GM10248 (cell line): ENCODE results near the gene PDE10A.

Experiments used
- CTCF ChIA-PET: fragments of 300-600 bp; sonication (Branson Sonifier 250); formaldehyde crosslinking; extraction: SDS; loops from one replicate; lab custom pipeline; 2021; ENCODE audit warnings: antibody characterized with exemption; lab: Yijun Ruan, JAX
- POLR2A ChIA-PET: fragments of 350-650 bp; sonication (Branson Sonifier 250); formaldehyde crosslinking; extraction: SDS; loops from one replicate; lab custom pipeline; 2020; ENCODE audit warnings: antibody characterized with exemption; lab: Yijun Ruan, JAX
- DNase-seq: peaks from one replicate; pipeline ENCODE4 v3.0.0; 2012; ENCODE audit errors: extremely low spot score
- TF ChIP-seq, protein P1 (sequence below): IDR thresholded peaks from 2 replicates; pipeline ENCODE4 v1.5.1; 2012; ENCODE audit warnings: mild to moderate bottlenecking, low read depth; ENCODE audit errors: extremely low read depth, missing control alignments, control extremely low read depth

Gene PDE10A

DNA sequence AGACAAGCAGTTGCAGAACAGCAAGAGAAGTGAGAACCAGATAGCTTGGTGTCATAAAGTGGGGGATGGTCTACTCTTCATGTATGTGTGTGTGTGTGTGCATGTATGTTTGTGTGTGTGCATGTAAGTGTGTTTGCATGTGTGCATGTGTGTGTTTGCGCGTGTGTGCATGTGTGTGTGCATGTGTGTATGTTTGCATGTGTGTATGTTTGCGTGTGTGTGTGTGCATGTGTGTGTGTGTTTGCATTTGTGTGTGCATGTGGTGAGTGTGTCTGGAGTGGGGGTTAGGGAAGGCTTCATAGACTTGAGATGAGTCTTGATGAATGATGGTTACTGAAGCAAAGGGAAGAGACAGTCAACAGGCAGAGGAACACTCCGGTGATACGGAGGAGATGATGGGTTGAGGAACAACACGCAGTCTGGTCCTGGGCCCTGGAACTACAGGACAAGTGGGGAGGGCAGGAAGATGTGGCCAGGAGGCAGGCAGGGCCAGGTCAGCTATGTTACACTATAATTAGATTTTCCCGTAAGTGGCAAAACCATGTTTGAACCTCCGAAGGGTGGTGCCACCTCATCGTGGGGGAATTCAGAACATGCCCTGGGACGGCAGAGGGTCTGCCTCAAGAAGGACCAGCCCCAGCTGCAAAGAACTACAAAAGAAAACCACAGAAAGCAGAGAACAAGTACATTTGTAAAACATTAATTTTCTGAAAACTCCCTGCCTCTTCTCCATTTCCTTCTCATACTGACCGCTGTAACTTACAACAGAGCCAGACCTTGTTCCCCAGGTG, 38.7 kb upstream of the PDE10A start:
- no peak for DNase-seq
- TF ChIP-seq, protein P1, sequence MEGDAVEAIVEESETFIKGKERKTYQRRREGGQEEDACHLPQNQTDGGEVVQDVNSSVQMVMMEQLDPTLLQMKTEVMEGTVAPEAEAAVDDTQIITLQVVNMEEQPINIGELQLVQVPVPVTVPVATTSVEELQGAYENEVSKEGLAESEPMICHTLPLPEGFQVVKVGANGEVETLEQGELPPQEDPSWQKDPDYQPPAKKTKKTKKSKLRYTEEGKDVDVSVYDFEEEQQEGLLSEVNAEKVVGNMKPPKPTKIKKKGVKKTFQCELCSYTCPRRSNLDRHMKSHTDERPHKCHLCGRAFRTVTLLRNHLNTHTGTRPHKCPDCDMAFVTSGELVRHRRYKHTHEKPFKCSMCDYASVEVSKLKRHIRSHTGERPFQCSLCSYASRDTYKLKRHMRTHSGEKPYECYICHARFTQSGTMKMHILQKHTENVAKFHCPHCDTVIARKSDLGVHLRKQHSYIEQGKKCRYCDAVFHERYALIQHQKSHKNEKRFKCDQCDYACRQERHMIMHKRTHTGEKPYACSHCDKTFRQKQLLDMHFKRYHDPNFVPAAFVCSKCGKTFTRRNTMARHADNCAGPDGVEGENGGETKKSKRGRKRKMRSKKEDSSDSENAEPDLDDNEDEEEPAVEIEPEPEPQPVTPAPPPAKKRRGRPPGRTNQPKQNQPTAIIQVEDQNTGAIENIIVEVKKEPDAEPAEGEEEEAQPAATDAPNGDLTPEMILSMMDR, result no peak
- ChIA-PET CTCF (no interaction called here), POLR2A (no interaction called here)

DNA sequence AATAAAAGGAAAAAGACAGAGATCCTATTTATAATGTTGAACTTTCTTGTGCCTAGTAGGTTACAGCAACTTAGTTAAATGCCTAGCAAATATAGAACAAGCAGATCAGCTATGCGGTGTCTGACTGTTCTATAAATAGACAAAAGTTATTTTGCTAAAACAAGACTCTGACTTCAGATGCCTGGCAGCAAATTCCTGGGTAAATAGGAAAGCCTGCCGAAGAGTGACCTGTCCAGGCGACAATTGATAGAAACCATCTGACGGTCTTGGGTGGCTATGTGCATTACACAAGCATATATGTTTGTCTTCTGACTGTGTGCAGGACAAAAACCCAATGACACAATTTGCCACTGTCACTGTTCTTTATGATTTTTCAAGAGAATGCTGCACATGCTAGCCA, 38.0 kb upstream of the PDE10A start:
- DNase-seq, result no peak
- TF ChIP-seq, protein P1, result no peak
- ChIA-PET CTCF (no interaction called here), POLR2A (no interaction called here)

DNA sequence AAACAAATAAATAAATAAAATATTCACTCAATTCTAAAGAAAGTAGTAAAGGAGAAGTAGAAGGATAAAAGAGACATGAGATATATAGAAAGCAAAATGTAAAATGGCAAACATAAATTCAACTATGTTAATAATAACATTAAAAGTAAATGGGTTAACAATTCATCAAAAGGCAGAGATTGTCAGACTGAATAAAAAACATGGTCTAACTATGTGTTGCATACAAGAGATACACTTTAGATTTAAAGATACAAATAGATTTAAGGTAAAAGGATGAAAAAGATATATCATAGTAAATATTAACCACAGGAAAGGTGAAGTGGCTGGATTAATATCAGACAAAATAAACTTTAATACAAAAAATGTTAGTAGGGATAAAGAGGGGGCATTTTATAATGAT, 35.8 kb upstream of the PDE10A start:
- TF ChIP-seq, protein P1, result no peak
- DNase-seq, result no peak
- POLR2A ChIA-PET, result no interaction called here
- CTCF ChIA-PET, result no interaction called here

DNA sequence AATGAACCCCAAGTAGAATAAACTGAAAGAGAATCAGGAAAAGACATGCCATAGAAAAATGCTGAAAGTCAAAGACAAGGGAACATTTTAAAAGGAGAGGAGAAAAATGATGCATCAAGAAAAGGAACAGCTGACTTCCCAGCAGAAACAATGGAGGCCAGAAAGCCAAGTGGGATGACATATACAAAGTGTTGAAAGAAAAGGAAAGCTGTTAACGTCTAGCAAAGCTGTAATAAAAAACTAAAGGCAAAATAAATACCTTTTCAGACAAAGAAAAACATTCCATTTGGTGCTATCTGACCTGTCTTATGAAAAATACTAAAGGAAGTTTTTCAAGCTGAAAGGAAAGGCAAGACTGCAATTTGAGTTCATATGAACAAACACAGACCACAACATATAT, 34.1 kb upstream of the PDE10A start:
- TF ChIP-seq, protein P1, result no peak
- no peak for DNase-seq
- CTCF ChIA-PET, result no interaction called here
- POLR2A ChIA-PET, result no interaction called here

DNA sequence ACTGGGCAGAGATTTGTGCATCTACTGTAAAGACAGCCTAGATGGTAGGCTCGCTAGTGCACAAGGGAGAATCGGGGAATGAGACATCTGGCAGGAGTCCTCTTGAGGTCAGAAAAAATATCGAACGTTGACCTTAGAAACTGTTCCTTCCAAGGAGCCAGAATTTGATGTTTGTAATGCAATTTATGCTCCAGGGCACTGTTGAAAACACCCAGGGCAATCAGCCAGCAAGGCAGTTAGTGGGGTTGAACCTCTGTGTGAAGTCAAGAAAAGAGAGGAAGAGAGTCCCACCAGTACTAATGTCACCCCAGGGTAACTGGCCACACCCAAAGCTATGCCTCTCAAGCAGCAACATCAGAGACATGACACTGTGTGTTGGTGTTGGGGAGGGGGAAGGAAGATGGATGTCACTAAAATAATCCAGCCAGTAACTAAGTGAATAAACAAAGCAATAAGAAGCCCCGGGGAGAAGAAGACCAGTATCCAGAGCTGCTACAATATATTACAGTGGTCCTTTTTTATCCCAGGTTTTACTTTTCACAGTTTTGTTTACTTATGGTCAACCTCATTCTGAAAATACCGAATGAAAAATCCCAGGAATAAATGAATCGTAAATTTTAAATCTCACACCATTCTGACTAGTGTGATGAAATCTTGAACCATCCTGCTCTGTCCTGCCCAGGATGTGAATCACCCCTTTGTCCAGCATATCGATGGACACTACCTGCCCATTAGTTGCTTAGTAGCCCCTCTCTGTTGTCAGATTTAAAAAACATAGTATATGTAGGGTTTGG, 32.9 kb upstream of the PDE10A start:
- no peak for DNase-seq
- CTCF ChIA-PET, result no interaction called here
- POLR2A ChIA-PET, result no interaction called here
- TF ChIP-seq, protein P1, result no peak

DNA sequence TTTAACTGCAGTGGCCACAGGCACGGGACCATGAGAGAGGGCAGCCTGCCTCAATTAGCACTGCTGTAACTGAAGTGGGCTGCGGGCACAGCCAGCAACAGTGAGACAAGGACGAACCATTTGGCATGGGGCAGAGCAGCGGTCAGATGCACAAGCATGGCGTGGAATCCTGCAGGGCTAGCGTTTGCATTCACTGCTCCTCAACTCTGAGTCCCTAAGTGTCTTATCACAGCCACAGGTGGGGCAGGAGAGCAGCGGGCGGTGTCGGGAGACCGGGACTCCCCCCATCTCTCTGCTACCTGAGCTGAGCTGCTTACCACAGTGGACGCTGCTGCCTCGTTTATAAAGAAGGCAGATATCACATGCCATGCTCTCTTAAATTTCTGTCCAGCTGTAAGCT, 31.3 kb upstream of the PDE10A start:
- ChIA-PET POLR2A (no interaction called here), CTCF (interaction anchor here (1.0 kb wide), 1 partner anchor 36 kb away, joined by 3 read pairs; no protein-coding TSS in a partner anchor)
- DNase-seq, result no peak
- TF ChIP-seq, protein P1, result no peak
